Measurements from ENCODE around the gene GRIN3B. TPM values are rescaled to one million over a fixed set of nuclear protein-coding genes. Genes with fewer than 3 reads are reported as not detected.

Gene GRIN3B
- total RNA-seq, 1 experiment from 2014 or later, result 0.24 TPM

Other genes starting within 250 kb of the GRIN3B start
- gene MISP, start 249.3 kb upstream of the GRIN3B start, total RNA-seq (2014; rRNA removed; shearing (Covaris generic)), result not detected in 2 replicates
- gene PTBP1, start 203.0 kb upstream of the GRIN3B start, total RNA-seq (2014; rRNA removed; shearing (Covaris generic)), result 112 and 121 TPM in 2 replicates
- gene PLPPR3, start 178.5 kb upstream of the GRIN3B start, total RNA-seq (2014; rRNA removed; shearing (Covaris generic)), result not detected in 2 replicates
- gene AZU1, start 172.6 kb upstream of the GRIN3B start, total RNA-seq (2014; rRNA removed; shearing (Covaris generic)), result not detected in 2 replicates
- not detected in 2 replicates for gene PRTN3, start 159.4 kb upstream of the GRIN3B start, total RNA-seq (2014; rRNA removed; shearing (Covaris generic))
- gene ELANE, start 148.1 kb upstream of the GRIN3B start, total RNA-seq (2014; rRNA removed; shearing (Covaris generic)), result not detected in 2 replicates
- 0.29 and 0.60 TPM in 2 replicates for gene CFD, start 140.8 kb upstream of the GRIN3B start, total RNA-seq (2014; rRNA removed; shearing (Covaris generic))
- 15.1 and 16.5 TPM in 2 replicates for gene MED16, start 107.2 kb upstream of the GRIN3B start, total RNA-seq (2014; rRNA removed; shearing (Covaris generic))
- gene RNU6-9, start 106.9 kb upstream of the GRIN3B start, total RNA-seq (2014; rRNA removed; shearing (Covaris generic)), result not detected in 2 replicates
- 19.7 and 29.3 TPM in 2 replicates for gene R3HDM4, start 87.2 kb upstream of the GRIN3B start, total RNA-seq (2014; rRNA removed; shearing (Covaris generic))
- gene KISS1R, start 83.1 kb upstream of the GRIN3B start, total RNA-seq (2014; rRNA removed; shearing (Covaris generic)), result not detected in 2 replicates
- 5.3 and 5.6 TPM in 2 replicates for gene ARID3A, start 74.4 kb upstream of the GRIN3B start, total RNA-seq (2014; rRNA removed; shearing (Covaris generic))
- gene WDR18, start 16.1 kb upstream of the GRIN3B start, total RNA-seq (2014; rRNA removed; shearing (Covaris generic)), result 47.7 and 67.0 TPM in 2 replicates
- 46.9 and 58.0 TPM in 2 replicates for gene TMEM259, start 20.7 kb downstream of the GRIN3B start, total RNA-seq (2014; rRNA removed; shearing (Covaris generic))
- not detected in 2 replicates for gene RNU6-2, start 21.1 kb downstream of the GRIN3B start, total RNA-seq (2014; rRNA removed; shearing (Covaris generic))
- 179 and 199 TPM in 2 replicates for gene CNN2, start 26.2 kb downstream of the GRIN3B start, total RNA-seq (2014; rRNA removed; shearing (Covaris generic))
- 1.5 and 3.4 TPM in 2 replicates for gene ABCA7, start 39.7 kb downstream of the GRIN3B start, total RNA-seq (2014; rRNA removed; shearing (Covaris generic))
- 0.98 and 1.3 TPM in 2 replicates for gene ARHGAP45, start 66.7 kb downstream of the GRIN3B start, total RNA-seq (2014; rRNA removed; shearing (Covaris generic))
- 128 and 158 TPM in 2 replicates for gene POLR2E, start 95.0 kb downstream of the GRIN3B start, total RNA-seq (2014; rRNA removed; shearing (Covaris generic))
- gene GPX4, start 103.6 kb downstream of the GRIN3B start, total RNA-seq (2014; rRNA removed; shearing (Covaris generic)), result 386 and 470 TPM in 2 replicates
- gene SBNO2, start 173.8 kb downstream of the GRIN3B start, total RNA-seq (2014; rRNA removed; shearing (Covaris generic)), result 12.1 and 16.3 TPM in 2 replicates
- 19.8 and 34.9 TPM in 2 replicates for gene STK11, start 205.4 kb downstream of the GRIN3B start, total RNA-seq (2014; rRNA removed; shearing (Covaris generic))
- gene CBARP, start 237.6 kb downstream of the GRIN3B start, total RNA-seq (2014; rRNA removed; shearing (Covaris generic)), result 0.48 and 0.88 TPM in 2 replicates
- 41.8 and 78.0 TPM in 2 replicates for gene ATP5F1D, start 241.3 kb downstream of the GRIN3B start, total RNA-seq (2014; rRNA removed; shearing (Covaris generic))
- gene MIDN, start 248.2 kb downstream of the GRIN3B start, total RNA-seq (2014; rRNA removed; shearing (Covaris generic)), result 3.2 and 4.1 TPM in 2 replicates

Measured in RPMI7951 (cell line).